Mucosa of descending colon (tissue), 3 donors: ENCODE measurements around the gene BCL2L1. TPM values are rescaled to one million over a fixed set of nuclear protein-coding genes. Genes with fewer than 3 reads are reported as not detected.

ENCODE experiments used
- ATAC-seq: fragments of 200-7000 bp; cut with Tn5 transposase; one replicate; pipeline ENCODE4 v1.9.1; 2020; ENCODE audit warnings: mild to moderate bottlenecking, moderate library complexity
- DNase-seq, 3 donors: peaks; one replicate each; pipeline ENCODE4 v3.0.0-alpha.2; 2020
- H3K36me3 ChIP-seq: fragments of 200-600 bp; one replicate; pipeline ENCODE4 v1.8.0; 2021; ENCODE audit warnings: low read depth, mild to moderate bottlenecking
- H3K4me1 ChIP-seq: fragments of 200-600 bp; one replicate; pipeline ENCODE4 v1.8.0; 2021; ENCODE audit warnings: low read depth, mild to moderate bottlenecking
- H3K4me3 ChIP-seq: fragments of 200-600 bp; one replicate; pipeline ENCODE4 v1.8.0; 2021; ENCODE audit warnings: mild to moderate bottlenecking
- H3K9me3 ChIP-seq: fragments of 200-600 bp; one replicate; pipeline ENCODE4 v1.8.0; 2021; ENCODE audit warnings: mild to moderate bottlenecking
- intact Hi-C, 2 donors: fragments of 100-400 bp; cut with DNase I in 1 of 2; cut with micrococcal nuclease in 1 of 2; formaldehyde crosslinking; loops; one replicate each; pipeline versions ENCODE4 v1.11.0 to v1.11.1; 2022; cut with DNase I, micrococcal nuclease
- total RNA-seq, 3 donors: library from RNA; stranded (reverse); fragmentation: NEBNext Ultra II Directional in 2 of 3; extraction: Animal tissue kit (Norgen Biotek cat#: 25700) in 2 of 3; gene quantifications; one replicate each; pipeline versions ENCODE4 v1.2.1 to v1.2.4, GENCODE V29; 2021 to 2023
- TF ChIP-seq, protein P1 (sequence below): fragments of 200-600 bp; IDR thresholded peaks from one replicate; pipeline ENCODE4 v1.8.0; 2022; ENCODE audit warnings: antibody characterized with exemption, mild to moderate bottlenecking
- donor health status: DM: no; HTN: no; CAD: no; lungs with moderate emphysema.
- donor health status: DM: no; HTN: no; CAD: no.
- donor health status: DM: no; HTN: yes; CAD: no.

The BCL2L1 gene
- total RNA-seq, 3 donors from 2014 or later = 76.2 to 90.3 (median 78.1) TPM

DNA sequence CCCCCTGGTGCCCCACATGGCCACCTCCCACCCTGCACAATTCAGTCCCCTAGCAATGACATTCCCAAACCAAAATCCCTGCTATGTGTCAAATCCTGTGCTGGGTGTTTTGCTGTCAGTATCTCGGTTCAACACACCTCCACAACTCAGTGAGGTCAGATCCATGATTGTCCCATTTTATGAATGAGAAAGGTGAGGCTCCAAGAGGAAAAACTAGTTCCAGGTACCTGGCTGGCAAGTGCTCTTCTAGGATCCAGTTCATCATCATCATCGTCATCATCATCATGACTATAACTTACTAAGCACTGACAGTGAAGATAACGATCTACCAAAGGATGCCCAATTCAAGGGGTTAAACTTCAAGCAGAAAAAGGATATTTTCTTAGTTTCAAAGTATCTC, 102.4 kb downstream of the BCL2L1 start:
- DNase-seq (no peak), ATAC-seq (no peak)
- Histone ChIP-seq H3K36me3 (no peaks in the 10 kb centered on the region), H3K9me3 (no peaks in the 10 kb centered on the region), H3K4me3 (no peak overlapping the region), H3K4me1 (no peaks in the 10 kb centered on the region)
- TF ChIP-seq, protein P1, sequence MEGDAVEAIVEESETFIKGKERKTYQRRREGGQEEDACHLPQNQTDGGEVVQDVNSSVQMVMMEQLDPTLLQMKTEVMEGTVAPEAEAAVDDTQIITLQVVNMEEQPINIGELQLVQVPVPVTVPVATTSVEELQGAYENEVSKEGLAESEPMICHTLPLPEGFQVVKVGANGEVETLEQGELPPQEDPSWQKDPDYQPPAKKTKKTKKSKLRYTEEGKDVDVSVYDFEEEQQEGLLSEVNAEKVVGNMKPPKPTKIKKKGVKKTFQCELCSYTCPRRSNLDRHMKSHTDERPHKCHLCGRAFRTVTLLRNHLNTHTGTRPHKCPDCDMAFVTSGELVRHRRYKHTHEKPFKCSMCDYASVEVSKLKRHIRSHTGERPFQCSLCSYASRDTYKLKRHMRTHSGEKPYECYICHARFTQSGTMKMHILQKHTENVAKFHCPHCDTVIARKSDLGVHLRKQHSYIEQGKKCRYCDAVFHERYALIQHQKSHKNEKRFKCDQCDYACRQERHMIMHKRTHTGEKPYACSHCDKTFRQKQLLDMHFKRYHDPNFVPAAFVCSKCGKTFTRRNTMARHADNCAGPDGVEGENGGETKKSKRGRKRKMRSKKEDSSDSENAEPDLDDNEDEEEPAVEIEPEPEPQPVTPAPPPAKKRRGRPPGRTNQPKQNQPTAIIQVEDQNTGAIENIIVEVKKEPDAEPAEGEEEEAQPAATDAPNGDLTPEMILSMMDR = no peak
- intact Hi-C loops = no loop called here

DNA sequence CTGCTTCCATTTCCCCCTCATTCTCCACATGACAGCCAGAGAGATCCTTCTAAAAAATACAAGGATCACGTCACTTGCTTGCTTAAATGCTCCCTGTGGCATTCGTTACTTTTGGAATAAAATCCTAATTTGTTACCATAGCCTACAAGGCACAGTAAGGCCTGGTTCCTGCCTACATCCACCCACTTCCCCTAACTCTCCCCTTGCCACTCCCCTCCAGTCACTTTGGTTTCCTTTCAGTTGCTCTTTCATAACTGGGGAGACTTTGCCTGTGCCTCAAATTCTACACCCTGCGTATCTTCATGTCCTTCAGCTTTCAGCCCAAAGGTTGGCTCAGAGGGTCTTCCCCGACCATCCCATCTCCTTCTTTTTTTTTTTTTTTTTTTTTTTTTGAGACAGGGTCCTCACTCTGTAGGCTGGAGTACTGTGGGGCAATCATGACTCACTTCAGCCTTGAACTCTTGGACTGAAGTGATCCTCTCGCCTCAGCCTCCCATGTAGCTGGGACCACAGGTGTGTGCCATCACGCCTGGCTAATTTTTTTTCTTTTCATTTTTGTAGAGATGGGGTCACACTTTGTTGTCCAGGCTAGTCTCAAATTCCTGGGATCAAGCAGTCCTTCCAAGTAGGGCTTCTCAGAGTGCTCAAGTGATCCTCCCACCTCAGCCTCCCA, 105.1 kb downstream of the BCL2L1 start:
- no peak for ATAC-seq

DNA sequence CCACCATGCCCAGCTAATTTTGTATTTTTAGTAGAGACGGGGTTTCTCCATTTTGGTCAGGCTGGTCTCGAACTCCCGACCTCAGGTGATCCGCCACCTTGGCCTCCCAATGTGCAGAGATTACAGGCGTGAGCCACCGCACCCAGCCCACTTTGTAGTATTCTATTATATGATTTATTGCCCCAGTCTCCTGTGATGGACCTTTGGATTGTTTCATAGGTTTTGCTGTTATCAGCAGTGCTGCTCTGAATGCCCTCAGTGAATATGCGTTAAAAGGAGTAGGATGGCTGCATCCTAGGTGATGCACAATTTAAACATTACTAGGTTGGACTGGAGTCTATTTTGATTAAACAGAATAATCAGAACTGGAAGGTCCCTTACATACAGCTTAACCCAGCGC, 107.3 kb downstream of the BCL2L1 start:
- Histone ChIP-seq H3K4me1 (peaks cover 21% of the 10 kb centered on the region), H3K36me3 (no peaks in the 10 kb centered on the region), H3K4me3 (no peak overlapping the region), H3K9me3 (no peaks in the 10 kb centered on the region)
- intact Hi-C loops = no loop called here
- DNase-seq (no peak), ATAC-seq (no peak)
- TF ChIP-seq, protein P1 = no peak

More for the DNA sequence above, 105.1 kb downstream of the BCL2L1 start:
- intact Hi-C loops = no loop called here
- Histone ChIP-seq H3K4me3 (no peak overlapping the region), H3K36me3 (no peaks in the 10 kb centered on the region), H3K4me1 (peaks cover 5% of the 10 kb centered on the region), H3K9me3 (no peaks in the 10 kb centered on the region)
- no peak for DNase-seq
- TF ChIP-seq, protein P1 = no peak

Other genes with a start within 250 kb of the BCL2L1 start
- not detected for gene DEFB124, start 247.7 kb downstream of the BCL2L1 start, total RNA-seq
- gene REM1, start 247.6 kb downstream of the BCL2L1 start, total RNA-seq = 1 to 10 TPM in 2 of 3 donors, under 1 TPM in 1; 0.46 to 3.5 (median 1.2) TPM
- gene HM13, start 208.4 kb downstream of the BCL2L1 start, total RNA-seq = 100 to 1,000 TPM in 2 of 3 donors, 10 to 100 TPM in 1; 95.6 to 137 (median 109) TPM
- 100 to 1,000 TPM; 172 to 414 (median 201) TPM for gene ID1, start 117.6 kb downstream of the BCL2L1 start, total RNA-seq
- gene COX4I2, start 85.0 kb downstream of the BCL2L1 start, total RNA-seq = under 1 TPM; 0.63 to 0.90 (median 0.76) TPM
- gene TPX2, start 16.4 kb upstream of the BCL2L1 start, total RNA-seq = 10 to 100 TPM in 1 of 3 donors, 1 to 10 TPM in 2; 3.0 to 26.6 (median 8.8) TPM
- gene MYLK2, start 96.5 kb upstream of the BCL2L1 start, total RNA-seq = under 1 TPM in 2 of 3 donors, not detected in 1; 0.09 to 0.31 TPM
- under 1 TPM in 1 of 3 donors, not detected in 2; 0.60 TPM for gene FOXS1, start 122.7 kb upstream of the BCL2L1 start, total RNA-seq
- gene DUSP15, start 147.7 kb upstream of the BCL2L1 start, total RNA-seq = 1 to 10 TPM in 1 of 3 donors, under 1 TPM in 1, not detected in 1; 0.58 to 1.7 TPM
- gene TTLL9, start 147.8 kb upstream of the BCL2L1 start, total RNA-seq = under 1 TPM in 1 of 3 donors, not detected in 2; 0.25 TPM
- 10 to 100 TPM in 1 of 3 donors, 1 to 10 TPM in 2; 9.2 to 10.0 (median 9.9) TPM for gene PDRG1, start 229.2 kb upstream of the BCL2L1 start, total RNA-seq
- gene XKR7, start 245.3 kb upstream of the BCL2L1 start, total RNA-seq = under 1 TPM; 0.09 to 0.13 (median 0.10) TPM